ENCODE results near the gene FRAT1.

- no peak for TF ChIP-seq CTCF (IDR thresholded peaks at IDR 0.05)
- no peak for TF ChIP-seq POLR2AphosphoS5 (IDR thresholded peaks at IDR 0.05; ENCODE audit: low read depth, low read length)
Observed at GRCh38 chr10:97270523-97271154, 48.4 kb upstream of the FRAT1 start.

Measured in Panc1 (cell line).